Sciatic nerve (tissue), 2 donors: ENCODE data around the gene ADGRA1. TPM values are rescaled to one million over a fixed set of nuclear protein-coding genes. Genes with fewer than 3 reads are reported as not detected.

Experiments used
- ATAC-seq: fragments of 200-7000 bp; cut with Tn5 transposase; one replicate; pipeline ENCODE4 v1.9.1; 2020; ENCODE audit warnings: mild to moderate bottlenecking, moderate library complexity
- DNase-seq: peaks from one replicate; pipeline ENCODE4 v3.0.0-alpha.2; 2020; ENCODE audit warnings: low spot score
- intact Hi-C: fragments of 100-400 bp; cut with DNase I; formaldehyde crosslinking; loops from one replicate; pipeline ENCODE4 v1.14.2; 2022
- total RNA-seq: library from RNA; stranded (reverse); fragmentation: NEBNext Ultra II Directional; extraction: Animal tissue kit (Norgen Biotek cat#: 25700); gene quantifications from one replicate; pipeline ENCODE4 v1.2.1, GENCODE V29; 2021
- donor health status: DM: no; HTN: no; CAD: no.
- donor health status: DM: no; HTN: no; CAD: no.

ADGRA1 gene
- total RNA-seq, 1 donor from 2014 or later: 0.13 TPM

GRCh38 chr10:133071733-133072132 lies 16.0 kb upstream of the ADGRA1 start:
- intact Hi-C loops: no loop called here
- DNase-seq (no peak), ATAC-seq (no peak)

GRCh38 chr10:133072196-133072595 lies 15.5 kb upstream of the ADGRA1 start:
- intact Hi-C loops: no loop called here
- DNase-seq (no peak), ATAC-seq (no peak)

GRCh38 chr10:133072720-133073390 lies 14.9 kb upstream of the ADGRA1 start:
- intact Hi-C loops: no loop called here
- no peak for ATAC-seq

GRCh38 chr10:133075346-133076137 lies 12.2 kb upstream of the ADGRA1 start:
- ATAC-seq (no peak), DNase-seq (no peak)
- intact Hi-C loops: no loop called here

More at GRCh38 chr10:133072720-133073390, 14.9 kb upstream of the ADGRA1 start:
- DNase-seq: no peak

GRCh38 chr10:133076274-133077038 lies 11.3 kb upstream of the ADGRA1 start:
- intact Hi-C loops: no loop called here
- DNase-seq: no peak
- ATAC-seq: no peak

- intact Hi-C loops: no loop called here
- no peak for DNase-seq
- no peak for ATAC-seq
These were observed 7.7 kb upstream of the ADGRA1 start for GRCh38 chr10:133079836-133080682.

GRCh38 chr10:133080683-133081040 lies 7.1 kb upstream of the ADGRA1 start:
- DNase-seq: no peak
- intact Hi-C loops: no loop called here
- ATAC-seq: no peak

DNA sequence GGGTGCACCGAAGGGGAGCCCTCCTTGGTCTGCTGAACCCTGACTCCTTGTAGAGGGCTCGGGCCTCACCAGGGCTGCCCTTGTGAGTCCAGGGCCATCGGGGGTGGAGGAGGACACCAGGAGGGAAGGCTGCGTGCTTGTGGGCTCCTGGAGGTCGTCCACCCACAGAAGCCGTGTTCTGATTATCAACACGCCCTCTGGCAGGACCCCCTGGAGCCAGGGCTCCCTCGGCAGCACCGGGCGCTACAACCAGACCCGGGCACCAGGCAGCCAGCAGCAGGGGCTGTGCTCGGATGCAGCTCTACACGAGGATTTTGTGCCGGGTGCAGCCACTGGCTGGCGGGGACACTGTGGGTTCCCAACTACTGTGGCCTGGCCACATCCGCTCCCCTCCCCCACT lies 6.1 kb upstream of the ADGRA1 start:
- no peak for ATAC-seq

DNA sequence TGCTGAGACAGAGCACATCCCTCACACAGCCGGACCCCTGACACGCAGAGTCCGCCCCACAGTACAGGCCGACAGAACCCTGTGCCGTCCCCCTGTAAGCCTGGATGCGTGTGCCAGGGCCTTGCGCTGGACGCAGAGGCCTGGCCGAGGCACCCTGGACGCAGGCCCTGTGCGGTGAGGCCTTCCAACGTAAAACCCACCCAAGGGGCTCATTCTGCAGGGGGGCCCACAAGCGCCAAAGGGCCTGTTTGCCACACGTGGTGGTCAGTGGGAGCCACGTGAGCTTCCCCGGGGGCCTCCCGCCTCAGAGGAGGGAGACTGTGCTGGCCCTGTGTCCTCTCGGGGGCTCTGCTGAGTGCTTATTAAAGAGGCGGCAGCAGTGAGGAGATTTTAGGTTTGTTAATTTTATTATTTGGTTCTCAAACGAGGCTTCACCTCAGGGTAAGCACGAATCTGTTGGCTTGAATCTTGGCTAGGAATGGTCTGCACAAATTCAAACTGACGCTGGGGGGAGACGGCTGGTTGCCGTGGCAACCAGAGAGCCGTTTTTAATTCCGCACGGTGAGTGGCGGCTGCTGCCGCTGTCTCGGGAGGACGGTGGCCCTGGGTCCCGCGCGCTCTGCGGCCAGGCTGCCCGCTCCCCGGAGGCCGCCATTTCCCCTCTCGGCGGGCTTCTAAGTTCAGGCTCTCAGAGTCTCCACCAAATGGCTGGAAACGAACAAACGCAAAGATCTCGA lies 4.9 kb upstream of the ADGRA1 start:
- ATAC-seq: no peak

More for the DNA sequence above, 6.1 kb upstream of the ADGRA1 start:
- no peak for DNase-seq
- intact Hi-C loops: no loop called here

GRCh38 chr10:133083422-133084100 lies 4.2 kb upstream of the ADGRA1 start:
- ATAC-seq (no peak), DNase-seq (no peak)
- intact Hi-C loops: no loop called here

More for the DNA sequence above, 4.9 kb upstream of the ADGRA1 start:
- intact Hi-C loops: no loop called here
- no peak for DNase-seq

- DNase-seq (no peak), ATAC-seq (no peak)
- intact Hi-C loops: no loop called here
These were observed 3.2 kb upstream of the ADGRA1 start for GRCh38 chr10:133084491-133084890.

DNA sequence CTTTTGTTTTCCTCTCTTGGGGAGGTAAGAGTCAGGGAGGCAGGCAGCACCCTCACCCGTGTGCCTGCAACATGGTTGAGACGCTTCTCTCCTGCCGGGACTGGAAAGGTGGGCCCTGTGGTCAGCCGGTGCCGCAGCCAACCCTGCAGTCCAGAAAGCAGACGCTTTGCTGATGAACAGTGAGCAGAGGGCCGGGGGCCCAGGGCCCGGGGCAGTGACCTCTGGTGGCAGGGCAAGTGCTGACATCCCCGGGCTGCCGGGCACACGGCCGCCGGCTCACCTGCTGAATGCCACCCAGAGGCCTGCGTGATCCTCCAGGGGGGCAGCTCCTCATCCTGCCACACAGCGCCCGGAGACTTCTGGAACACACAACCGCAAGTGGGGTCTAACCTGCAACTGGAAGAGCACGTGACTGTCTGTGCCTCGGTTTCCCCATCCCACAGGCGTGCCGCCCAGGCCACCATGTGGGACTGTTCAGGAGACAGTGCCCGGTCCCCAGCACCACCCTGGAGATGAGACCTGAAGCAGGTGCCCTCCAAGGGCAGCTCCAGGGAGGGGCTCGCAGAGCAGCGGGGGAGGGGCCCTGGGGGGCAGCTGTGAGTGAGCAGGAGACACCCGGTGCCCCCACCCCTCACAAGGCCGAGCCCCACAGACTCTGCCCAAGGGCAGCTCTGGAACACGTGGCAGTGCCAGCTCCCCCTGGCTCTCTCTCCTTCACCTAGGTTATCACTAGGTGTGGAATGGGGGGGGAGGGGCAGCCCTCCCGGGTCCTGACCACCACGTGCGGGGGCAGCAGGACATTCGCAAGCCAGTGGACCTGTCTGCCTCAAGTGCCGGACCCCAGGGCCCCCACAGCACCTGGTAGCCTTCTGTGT lies 2.2 kb upstream of the ADGRA1 start:
- intact Hi-C loops: no loop called here
- DNase-seq: no peak
- ATAC-seq: no peak

GRCh38 chr10:133086247-133086646 lies 1.5 kb upstream of the ADGRA1 start:
- intact Hi-C loops: no loop called here
- ATAC-seq (no peak), DNase-seq (no peak)

- DNase-seq (no peak), ATAC-seq (no peak)
- intact Hi-C loops: no loop called here
These were observed 562 bp upstream of the ADGRA1 start for GRCh38 chr10:133087045-133087678.

GRCh38 chr10:133088179-133088955 lies 643 bp downstream of the ADGRA1 start:
- ATAC-seq: no peak
- DNase-seq: no peak
- intact Hi-C loops: no loop called here
